ENCODE measurements around the gene CNTNAP2.

DNA sequence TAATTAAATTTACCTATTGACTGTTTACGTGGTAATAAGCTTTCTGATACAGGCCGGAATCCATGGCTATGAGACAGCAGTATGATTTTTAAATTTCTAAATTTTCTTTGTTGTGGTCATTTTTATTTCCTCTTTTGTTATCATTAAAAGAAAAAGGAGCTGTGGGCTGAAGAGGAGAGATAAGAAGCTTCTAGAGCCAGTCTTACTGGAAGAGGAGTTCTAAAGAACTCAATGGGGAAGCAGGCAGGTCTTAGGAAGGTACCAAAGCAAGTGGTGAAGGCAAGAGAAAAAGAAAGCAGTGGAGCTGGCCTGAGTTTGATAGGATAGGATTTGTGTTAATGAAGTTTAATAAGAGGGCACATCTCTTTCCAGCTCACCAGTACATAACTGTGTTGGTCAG is 1187.8 kb downstream of the CNTNAP2 start:
- TF ChIP-seq, protein P1, sequence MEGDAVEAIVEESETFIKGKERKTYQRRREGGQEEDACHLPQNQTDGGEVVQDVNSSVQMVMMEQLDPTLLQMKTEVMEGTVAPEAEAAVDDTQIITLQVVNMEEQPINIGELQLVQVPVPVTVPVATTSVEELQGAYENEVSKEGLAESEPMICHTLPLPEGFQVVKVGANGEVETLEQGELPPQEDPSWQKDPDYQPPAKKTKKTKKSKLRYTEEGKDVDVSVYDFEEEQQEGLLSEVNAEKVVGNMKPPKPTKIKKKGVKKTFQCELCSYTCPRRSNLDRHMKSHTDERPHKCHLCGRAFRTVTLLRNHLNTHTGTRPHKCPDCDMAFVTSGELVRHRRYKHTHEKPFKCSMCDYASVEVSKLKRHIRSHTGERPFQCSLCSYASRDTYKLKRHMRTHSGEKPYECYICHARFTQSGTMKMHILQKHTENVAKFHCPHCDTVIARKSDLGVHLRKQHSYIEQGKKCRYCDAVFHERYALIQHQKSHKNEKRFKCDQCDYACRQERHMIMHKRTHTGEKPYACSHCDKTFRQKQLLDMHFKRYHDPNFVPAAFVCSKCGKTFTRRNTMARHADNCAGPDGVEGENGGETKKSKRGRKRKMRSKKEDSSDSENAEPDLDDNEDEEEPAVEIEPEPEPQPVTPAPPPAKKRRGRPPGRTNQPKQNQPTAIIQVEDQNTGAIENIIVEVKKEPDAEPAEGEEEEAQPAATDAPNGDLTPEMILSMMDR (IDR thresholded peaks at IDR 0.05), result no peak
- TF ChIP-seq POLR2AphosphoS5 (IDR thresholded peaks at IDR 0.05; ENCODE audit: low read depth, low read length) (no peak), SIN3A (IDR thresholded peaks at IDR 0.05; ENCODE audit: borderline replicate concordance, insufficient read depth, low read depth, low read length) (no peak), TCF7L2 (IDR thresholded peaks at IDR 0.05; ENCODE audit: low read depth, low read length) (no peak)
- TF ChIP-seq, protein P2, sequence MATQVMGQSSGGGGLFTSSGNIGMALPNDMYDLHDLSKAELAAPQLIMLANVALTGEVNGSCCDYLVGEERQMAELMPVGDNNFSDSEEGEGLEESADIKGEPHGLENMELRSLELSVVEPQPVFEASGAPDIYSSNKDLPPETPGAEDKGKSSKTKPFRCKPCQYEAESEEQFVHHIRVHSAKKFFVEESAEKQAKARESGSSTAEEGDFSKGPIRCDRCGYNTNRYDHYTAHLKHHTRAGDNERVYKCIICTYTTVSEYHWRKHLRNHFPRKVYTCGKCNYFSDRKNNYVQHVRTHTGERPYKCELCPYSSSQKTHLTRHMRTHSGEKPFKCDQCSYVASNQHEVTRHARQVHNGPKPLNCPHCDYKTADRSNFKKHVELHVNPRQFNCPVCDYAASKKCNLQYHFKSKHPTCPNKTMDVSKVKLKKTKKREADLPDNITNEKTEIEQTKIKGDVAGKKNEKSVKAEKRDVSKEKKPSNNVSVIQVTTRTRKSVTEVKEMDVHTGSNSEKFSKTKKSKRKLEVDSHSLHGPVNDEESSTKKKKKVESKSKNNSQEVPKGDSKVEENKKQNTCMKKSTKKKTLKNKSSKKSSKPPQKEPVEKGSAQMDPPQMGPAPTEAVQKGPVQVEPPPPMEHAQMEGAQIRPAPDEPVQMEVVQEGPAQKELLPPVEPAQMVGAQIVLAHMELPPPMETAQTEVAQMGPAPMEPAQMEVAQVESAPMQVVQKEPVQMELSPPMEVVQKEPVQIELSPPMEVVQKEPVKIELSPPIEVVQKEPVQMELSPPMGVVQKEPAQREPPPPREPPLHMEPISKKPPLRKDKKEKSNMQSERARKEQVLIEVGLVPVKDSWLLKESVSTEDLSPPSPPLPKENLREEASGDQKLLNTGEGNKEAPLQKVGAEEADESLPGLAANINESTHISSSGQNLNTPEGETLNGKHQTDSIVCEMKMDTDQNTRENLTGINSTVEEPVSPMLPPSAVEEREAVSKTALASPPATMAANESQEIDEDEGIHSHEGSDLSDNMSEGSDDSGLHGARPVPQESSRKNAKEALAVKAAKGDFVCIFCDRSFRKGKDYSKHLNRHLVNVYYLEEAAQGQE (IDR thresholded peaks at IDR 0.05; ENCODE audit: insufficient read depth in 1 of 2, low read depth in 2 of 2, low read length in 1 of 2), result no peak
